ENCODE results near the gene AIP.
A peak's percentile ranks its signal among the peaks of the same experiment; 100 is the strongest.
"Not testable (repeated sequence)": the region's sequence is repeated elsewhere in the genome, so short reads cannot be mapped to it uniquely, and the experiment has no call there.

The AIP gene

GRCh38 chr11:67466367-67466766, 16.5 kb upstream of the AIP start:
- TF ChIP-seq JUND (IDR thresholded peaks at IDR 0.05; ENCODE audit: low read depth) = no peak
- in situ Hi-C loops (cut with HindIII; ENCODE audit: low pct_unique_long_range_greater_than_20kb, low sequenced_read_pairs) = no loop called here
- no peak for DNase-seq (ENCODE audit: low read depth in 1 of 2, low spot score in 1 of 2)

GRCh38 chr11:67466962-67467771, 15.7 kb upstream of the AIP start:
- TF ChIP-seq JUND (IDR thresholded peaks at IDR 0.05; ENCODE audit: low read depth) = no peak
- in situ Hi-C loops (cut with HindIII; ENCODE audit: low pct_unique_long_range_greater_than_20kb, low sequenced_read_pairs) = no loop called here
- DNase-seq (ENCODE audit: low read depth in 1 of 2, low spot score in 1 of 2) = no peak

- 0 out of 2 replicates have a peak, but pooled peaks have one; percentile 24 for TF ChIP-seq JUND (IDR thresholded peaks at IDR 0.05; ENCODE audit: low read depth)
- in situ Hi-C loops (cut with HindIII; ENCODE audit: low pct_unique_long_range_greater_than_20kb, low sequenced_read_pairs) = no loop called here
- peak; percentile 94 to 96 for DNase-seq (ENCODE audit: low read depth in 1 of 2, low spot score in 1 of 2)
Observed at GRCh38 chr11:67468056-67468455, 14.8 kb upstream of the AIP start.

- TF ChIP-seq JUND (IDR thresholded peaks at IDR 0.05; ENCODE audit: low read depth) = no peak
Observed at GRCh38 chr11:67468456-67468758, 14.4 kb upstream of the AIP start.

GRCh38 chr11:67468759-67469507, 13.9 kb upstream of the AIP start, which contains the start of gene TMEM134:
Gene TMEM134, minus strand, starts transcription at chr11:67469251. Its CDS starts 59 bp downstream, at chr11:67469192.
- no peak for TF ChIP-seq JUND (IDR thresholded peaks at IDR 0.05; ENCODE audit: low read depth)
- in situ Hi-C loops (cut with HindIII; ENCODE audit: low pct_unique_long_range_greater_than_20kb, low sequenced_read_pairs) = no loop called here
- peak; percentile 82 to 96 for DNase-seq (ENCODE audit: low read depth in 1 of 2, low spot score in 1 of 2)

More at GRCh38 chr11:67468456-67468758, 14.4 kb upstream of the AIP start:
- DNase-seq (ENCODE audit: low read depth in 1 of 2, low spot score in 1 of 2) = no peak
- in situ Hi-C loops (cut with HindIII; ENCODE audit: low pct_unique_long_range_greater_than_20kb, low sequenced_read_pairs) = no loop called here

- no peak for TF ChIP-seq JUND (IDR thresholded peaks at IDR 0.05; ENCODE audit: low read depth)
- no peak for DNase-seq (ENCODE audit: low read depth in 1 of 2, low spot score in 1 of 2)
- in situ Hi-C loops (cut with HindIII; ENCODE audit: low pct_unique_long_range_greater_than_20kb, low sequenced_read_pairs) = no loop called here
Observed at GRCh38 chr11:67469508-67469811, 13.4 kb upstream of the AIP start.

GRCh38 chr11:67470337-67471002, 12.4 kb upstream of the AIP start:
- in situ Hi-C loops (cut with HindIII; ENCODE audit: low pct_unique_long_range_greater_than_20kb, low sequenced_read_pairs) = no loop called here
- DNase-seq (ENCODE audit: low read depth in 1 of 2, low spot score in 1 of 2) = peak in 1 of 2 experiments; percentile 35

GRCh38 chr11:67472882-67473281, 9.9 kb upstream of the AIP start:
- DNase-seq (ENCODE audit: low read depth in 1 of 2, low spot score in 1 of 2) = no peak
- in situ Hi-C loops (cut with HindIII; ENCODE audit: low pct_unique_long_range_greater_than_20kb, low sequenced_read_pairs) = no loop called here
- TF ChIP-seq JUND (IDR thresholded peaks at IDR 0.05; ENCODE audit: low read depth) = no peak

More at GRCh38 chr11:67470337-67471002, 12.4 kb upstream of the AIP start:
- no peak for TF ChIP-seq JUND (IDR thresholded peaks at IDR 0.05; ENCODE audit: low read depth)

- in situ Hi-C loops (cut with HindIII; ENCODE audit: low pct_unique_long_range_greater_than_20kb, low sequenced_read_pairs); DNase-seq (ENCODE audit: low read depth in 1 of 2, low spot score in 1 of 2): not testable (repeated sequence)
Observed at GRCh38 chr11:67476692-67477091, 6.1 kb upstream of the AIP start.

GRCh38 chr11:67477344-67478050, 5.3 kb upstream of the AIP start:
- in situ Hi-C loops (cut with HindIII; ENCODE audit: low pct_unique_long_range_greater_than_20kb, low sequenced_read_pairs); DNase-seq (ENCODE audit: low read depth in 1 of 2, low spot score in 1 of 2): not testable (repeated sequence)

- no peak for DNase-seq (ENCODE audit: low read depth in 1 of 2, low spot score in 1 of 2)
- no peak for TF ChIP-seq JUND (IDR thresholded peaks at IDR 0.05; ENCODE audit: low read depth)
- in situ Hi-C loops (cut with HindIII; ENCODE audit: low pct_unique_long_range_greater_than_20kb, low sequenced_read_pairs) = no loop called here
Observed at GRCh38 chr11:67482275-67482826, 475 bp upstream of the AIP start.
